HEK293 (cell line): ENCODE data around the gene SPIRE1.

Source experiments
- CTCF ChIP-seq: fragments of 450-650 bp; formaldehyde crosslinking; IDR thresholded peaks from 2 replicates; pipeline ENCODE4 v1.5.1; 2016; ENCODE audit warnings: missing biosample characterization, missing genetic modification characterization
- ELK4 ChIP-seq: IDR thresholded peaks from 2 replicates; pipeline ENCODE4 v1.6.1; 2011; ENCODE audit warnings: mild to moderate bottlenecking, low read depth, low read length, borderline replicate concordance
- KLF9 ChIP-seq: fragments of 450-650 bp; formaldehyde crosslinking; IDR thresholded peaks from 2 replicates; pipeline ENCODE4 v1.5.1; 2016; ENCODE audit warnings: missing biosample characterization, missing genetic modification characterization, low read depth
- YY1 ChIP-seq: fragments of 450-650 bp; formaldehyde crosslinking; IDR thresholded peaks from 2 replicates; pipeline ENCODE4 v1.5.1; 2018; ENCODE audit warnings: missing biosample characterization, missing genetic modification characterization
- ZNF239 ChIP-seq: fragments of 450-650 bp; formaldehyde crosslinking; IDR thresholded peaks from 2 replicates; pipeline ENCODE4 v1.5.1; 2016; ENCODE audit warnings: missing biosample characterization, missing genetic modification characterization
- ZNF274 ChIP-seq, 2 experiments: fragments of 200-500 bp in 1 of 2; fragments of 450-650 bp in 1 of 2; sonication (Bioruptor generic) in 1 of 2; formaldehyde crosslinking in 1 of 2; IDR thresholded peaks; 2 replicates each; pipeline versions ENCODE4 v1.5.1 to v1.6.1; 2014 to 2016; ENCODE audit warnings: borderline replicate concordance in 1 of 2, inconsistent platforms in 1 of 2, low read length in 1 of 2, missing biosample characterization in 1 of 2, missing genetic modification characterization in 1 of 2
- ZNF362 ChIP-seq: fragments of 450-650 bp; formaldehyde crosslinking; IDR thresholded peaks from 2 replicates; pipeline ENCODE4 v1.5.1; 2016; ENCODE audit warnings: missing biosample characterization, missing genetic modification characterization
- ZNF404 ChIP-seq: fragments of 450-650 bp; formaldehyde crosslinking; IDR thresholded peaks from 2 replicates; pipeline ENCODE4 v1.5.1; 2017; ENCODE audit warnings: missing biosample characterization, missing genetic modification characterization
- ZNF433 ChIP-seq: fragments of 450-650 bp; formaldehyde crosslinking; IDR thresholded peaks from 2 replicates; pipeline ENCODE4 v1.5.1; 2016; ENCODE audit warnings: missing biosample characterization, missing genetic modification characterization, low read depth
- ZNF600 ChIP-seq: fragments of 450-650 bp; formaldehyde crosslinking; IDR thresholded peaks from 2 replicates; pipeline ENCODE4 v1.5.1; 2016; ENCODE audit warnings: missing biosample characterization, missing genetic modification characterization
- ZNF830 ChIP-seq: fragments of 450-650 bp; IDR thresholded peaks from 2 replicates; pipeline ENCODE4 v1.5.0; 2018; ENCODE audit warnings: missing biosample characterization, missing genetic modification characterization, low read depth, mild to moderate bottlenecking, moderate library complexity

- TF ChIP-seq ZNF433 (tag by site-specific recombination), result no peak
- no peak for TF ChIP-seq CTCF (tag by site-specific recombination)
- TF ChIP-seq ZNF362 (tag by site-specific recombination), result no peak
- TF ChIP-seq KLF9 (tag by site-specific recombination), result no peak
- no peak for TF ChIP-seq ZNF239 (tag by site-specific recombination)
- TF ChIP-seq ZNF600 (tag by site-specific recombination), result no peak
- TF ChIP-seq YY1, result no peak
- TF ChIP-seq ZNF274 (IDR thresholded peaks at IDR 0.05; ENCODE audit: low read length), result no peak
- no peak for TF ChIP-seq ZNF274 (tag by site-specific recombination; IDR thresholded peaks at IDR 0.05; ENCODE audit: borderline replicate concordance)
- no peak for TF ChIP-seq ZNF830
- no peak for TF ChIP-seq ZNF404
- TF ChIP-seq ELK4, result no peak
These were observed 2.9 kb downstream of the SPIRE1 start for GRCh38 chr18:12654971-12655370.
